Measurements from ENCODE around the gene SPECC1L. TPM values are rescaled to one million over a fixed set of nuclear protein-coding genes. Genes with fewer than 3 reads are reported as not detected.

The SPECC1L gene
- total RNA-seq, 2 donors from 2014 or later: 61.9 to 69.1 TPM

DNA sequence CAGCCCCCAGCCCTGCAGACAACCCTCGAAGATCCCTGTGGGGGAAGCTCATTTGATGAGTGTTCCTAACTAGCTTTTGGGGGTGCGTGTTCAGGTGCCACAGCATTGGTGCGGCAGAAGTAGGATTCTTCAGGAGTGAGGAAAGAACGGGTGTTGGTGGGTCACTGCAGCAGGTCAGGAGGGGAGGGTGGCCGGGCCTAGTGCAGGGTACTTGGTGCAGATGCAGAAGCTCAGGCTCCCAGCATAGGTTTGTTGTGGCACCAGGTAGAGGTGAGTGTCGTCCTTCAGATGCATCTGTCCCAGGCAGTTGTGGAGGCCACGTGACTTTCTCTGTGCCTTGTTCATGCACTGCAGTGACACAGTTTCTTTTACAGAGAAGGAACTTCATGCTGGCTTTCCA lies 141.6 kb downstream of the SPECC1L start:
- DNase-seq: no peak
- Mint-ChIP-seq H3K4me3 (no peak overlapping the region), H3K27ac (no peak overlapping the region), H3K9me3 (no peaks in the 10 kb centered on the region), H3K4me1 (peaks cover 4% of the 10 kb centered on the region), H3K36me3 (ENCODE audit: low read depth) (peaks cover 28% of the 10 kb centered on the region), H3K27me3 (ENCODE audit: insufficient read depth) (no peaks in the 10 kb centered on the region)
- 67 to 81% methylated on average over 4 to 7 of the region's 7 CpGs for WGBS, 2 experiments (ENCODE audit: insufficient coverage in 1 of 2, insufficient read length in 1 of 2)
- H3K4me1 ChIP-seq (ENCODE audit: control insufficient read depth, insufficient read depth, low read length): no peaks in the 10 kb centered on the region
- no peak overlapping the region for H3K9ac ChIP-seq (ENCODE audit: extremely low read depth, low read length, poor library complexity, severe bottlenecking)
- H3K4me3 ChIP-seq (ENCODE audit: low read length): no peak overlapping the region
- peaks cover 30% of the 10 kb centered on the region for H3K36me3 ChIP-seq (ENCODE audit: control insufficient read depth, insufficient read depth, low read length)
- no peak overlapping the region for H3K27ac ChIP-seq (ENCODE audit: low read depth, low read length)
- TF ChIP-seq CTCF (conservative IDR thresholded peaks at IDR 0.05): no peak
- H3K9me3 ChIP-seq (ENCODE audit: control insufficient read depth, low read length): no peaks in the 10 kb centered on the region
- H3K27me3 ChIP-seq (ENCODE audit: control insufficient read depth, insufficient read depth, low read length, poor library complexity, severe bottlenecking): no peaks in the 10 kb centered on the region

DNA sequence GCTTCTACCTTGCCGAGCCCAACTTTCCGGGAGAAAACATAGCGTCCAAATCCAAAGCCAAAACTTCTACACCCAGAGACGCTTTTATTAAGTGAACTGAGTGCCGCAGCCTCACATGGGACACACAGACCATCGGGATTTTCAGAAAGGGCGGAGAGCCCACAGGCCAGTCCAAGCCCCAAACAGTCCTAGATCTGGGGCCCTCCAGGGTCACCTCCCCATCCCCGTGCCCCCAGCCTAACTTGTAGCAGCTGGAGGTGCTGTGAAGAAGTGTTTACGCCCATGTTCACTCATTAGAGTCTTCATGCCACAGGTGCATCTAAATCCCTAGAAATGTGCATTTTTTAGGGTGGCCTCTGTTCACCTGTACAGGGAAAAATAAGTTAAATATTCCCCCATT lies 142.6 kb downstream of the SPECC1L start:
- no peaks in the 10 kb centered on the region for H3K9me3 Mint-ChIP-seq
- no peaks in the 10 kb centered on the region for H3K9me3 ChIP-seq (ENCODE audit: control insufficient read depth, low read length)
- H3K27ac ChIP-seq (ENCODE audit: low read depth, low read length): no peak overlapping the region
- H3K4me3 Mint-ChIP-seq: no peak overlapping the region
- no peak overlapping the region for H3K9ac ChIP-seq (ENCODE audit: extremely low read depth, low read length, poor library complexity, severe bottlenecking)
- H3K4me3 ChIP-seq (ENCODE audit: low read length): no peak overlapping the region
- H3K36me3 ChIP-seq (ENCODE audit: control insufficient read depth, insufficient read depth, low read length): peaks cover 28% of the 10 kb centered on the region
- H3K27me3 Mint-ChIP-seq (ENCODE audit: insufficient read depth): no peaks in the 10 kb centered on the region
- peak overlapping the region; percentile 69 for H3K27ac Mint-ChIP-seq
- no peaks in the 10 kb centered on the region for H3K4me1 ChIP-seq (ENCODE audit: control insufficient read depth, insufficient read depth, low read length)
- 96 to 99% methylated on average over 7 to 9 of the region's 9 CpGs for WGBS, 2 experiments (ENCODE audit: insufficient coverage in 1 of 2, insufficient read length in 1 of 2)
- peaks cover 27% of the 10 kb centered on the region for H3K36me3 Mint-ChIP-seq (ENCODE audit: low read depth)
- no peaks in the 10 kb centered on the region for H3K27me3 ChIP-seq (ENCODE audit: control insufficient read depth, insufficient read depth, low read length, poor library complexity, severe bottlenecking)
- TF ChIP-seq CTCF (conservative IDR thresholded peaks at IDR 0.05): no peak
- DNase-seq: no peak
- no peaks in the 10 kb centered on the region for H3K4me1 Mint-ChIP-seq

DNA sequence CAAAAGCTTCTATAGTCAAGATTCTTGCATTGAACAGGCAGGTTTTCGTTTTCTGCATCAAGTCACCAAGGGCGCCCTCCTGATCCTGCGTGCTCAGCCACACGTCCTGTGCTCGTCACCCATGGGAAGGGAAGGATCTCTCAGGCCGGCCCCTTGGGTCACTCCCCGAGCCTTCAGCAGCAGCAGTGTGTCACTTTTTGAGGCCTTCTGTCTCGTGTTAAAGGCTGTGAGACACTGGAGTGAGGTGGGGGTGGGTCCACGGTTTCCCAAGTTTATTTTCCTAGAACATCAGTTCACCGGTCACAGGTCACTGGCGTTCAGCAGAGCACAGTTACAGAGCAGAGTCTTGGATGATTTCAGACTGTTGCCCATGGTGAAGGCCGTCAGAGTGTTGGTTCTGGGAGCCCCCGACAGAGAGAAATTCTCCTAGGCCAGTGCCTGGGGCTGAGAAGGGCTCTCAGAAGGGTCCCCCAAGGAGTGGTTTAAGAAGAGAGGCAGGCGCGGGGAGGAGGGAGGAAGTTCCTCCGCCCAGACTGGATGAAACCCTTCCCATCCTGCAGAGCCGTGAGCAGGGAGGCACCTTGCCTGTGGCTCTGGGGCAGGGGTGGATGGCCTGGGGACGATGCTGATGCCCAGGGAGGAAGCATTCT lies 143.2 kb downstream of the SPECC1L start:
- DNase-seq: no peak
- Histone ChIP-seq H3K27ac (ENCODE audit: low read depth, low read length) (peak overlapping the region; percentile 53), H3K36me3 (ENCODE audit: control insufficient read depth, insufficient read depth, low read length) (peaks cover 28% of the 10 kb centered on the region), H3K9me3 (ENCODE audit: control insufficient read depth, low read length) (no peaks in the 10 kb centered on the region), H3K27me3 (ENCODE audit: control insufficient read depth, insufficient read depth, low read length, poor library complexity, severe bottlenecking) (no peaks in the 10 kb centered on the region), H3K9ac (ENCODE audit: extremely low read depth, low read length, poor library complexity, severe bottlenecking) (no peak overlapping the region), H3K4me3 (ENCODE audit: low read length) (no peak overlapping the region), H3K4me1 (ENCODE audit: control insufficient read depth, insufficient read depth, low read length) (no peaks in the 10 kb centered on the region)
- no peaks in the 10 kb centered on the region for H3K4me1 Mint-ChIP-seq
- no peaks in the 10 kb centered on the region for H3K9me3 Mint-ChIP-seq
- H3K36me3 Mint-ChIP-seq (ENCODE audit: low read depth): peaks cover 27% of the 10 kb centered on the region
- TF ChIP-seq CTCF (conservative IDR thresholded peaks at IDR 0.05): no peak
- WGBS, 2 experiments (ENCODE audit: insufficient coverage in 1 of 2, insufficient read length in 1 of 2): 92 to 94% methylated on average over 15 to 18 of the region's 18 CpGs
- H3K4me3 Mint-ChIP-seq: no peak overlapping the region
- no peaks in the 10 kb centered on the region for H3K27me3 Mint-ChIP-seq (ENCODE audit: insufficient read depth)
- H3K27ac Mint-ChIP-seq: no peak overlapping the region
